Measurements from ENCODE around the gene SDCBP2. TPM values are rescaled to one million over a fixed set of nuclear protein-coding genes. Genes with fewer than 3 reads are reported as not detected.

The SDCBP2 gene
- total RNA-seq, 1 donor from 2014 or later, result 4.6 TPM

DNA sequence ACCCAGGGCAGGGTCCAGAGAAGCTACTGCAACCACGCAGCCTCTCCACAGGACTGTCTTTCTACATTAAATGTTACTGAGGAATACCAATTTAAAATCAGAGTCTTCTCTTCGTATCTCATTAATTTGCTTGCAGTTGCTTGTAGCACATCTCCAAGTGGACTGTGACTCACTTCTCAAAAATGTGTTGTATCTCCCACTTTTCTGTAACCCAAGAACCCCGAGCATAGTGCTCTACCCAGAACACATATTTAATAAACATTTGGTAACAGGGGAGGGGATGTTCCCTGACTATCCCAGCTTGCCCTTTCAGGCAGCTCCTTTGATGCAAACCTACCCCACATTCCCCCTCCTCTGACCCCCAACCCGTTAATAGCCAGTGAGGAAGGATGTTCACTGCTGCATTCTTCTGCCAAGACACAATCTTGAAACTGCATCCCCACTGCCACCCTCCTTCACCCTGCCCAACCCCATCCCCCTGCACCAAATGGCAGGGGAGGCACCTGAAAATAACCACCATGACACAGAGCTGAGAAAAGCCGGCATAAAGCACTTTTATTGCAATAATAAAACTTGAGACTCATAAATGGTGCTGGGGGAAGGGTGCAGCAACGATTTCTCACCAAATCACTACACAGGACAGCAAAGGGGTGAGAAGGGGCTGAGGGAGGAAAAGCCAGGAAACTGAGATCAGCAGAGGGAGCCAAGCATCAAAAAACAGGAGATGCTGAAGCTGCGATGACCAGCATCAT is 39.7 kb upstream of the SDCBP2 start:
- H3K9ac ChIP-seq (ENCODE audit: low read length), result no peak overlapping the region
- peaks cover 63% of the 10 kb centered on the region for H4K20me1 ChIP-seq (ENCODE audit: insufficient read depth, low read length)
- H3K36me3 ChIP-seq (ENCODE audit: insufficient read depth, low read length), result peaks cover 39% of the 10 kb centered on the region
- peaks cover 21% of the 10 kb centered on the region for H3K4me1 ChIP-seq (ENCODE audit: insufficient read depth, low read length)
- H3K4me3 ChIP-seq (ENCODE audit: insufficient read depth, low read depth, low read length), result no peak overlapping the region
- peak overlapping the region; percentile 49 for H3K4me2 ChIP-seq (ENCODE audit: low read length)
- no peaks in the 10 kb centered on the region for H3K27me3 Mint-ChIP-seq (ENCODE audit: low read depth, unreplicated experiment)
- peaks cover 49% of the 10 kb centered on the region for H3K4me1 Mint-ChIP-seq (ENCODE audit: low read depth, unreplicated experiment)
- H3K27me3 ChIP-seq (ENCODE audit: insufficient read depth, low read length), result no peaks in the 10 kb centered on the region
- peak overlapping the region; percentile 76 for H3K27ac Mint-ChIP-seq (ENCODE audit: unreplicated experiment)
- FAIRE-seq, result peak; percentile 74
- peaks cover 27% of the 10 kb centered on the region for H3K36me3 Mint-ChIP-seq (ENCODE audit: low read depth, unreplicated experiment)
- TF ChIP-seq EZH2 (IDR thresholded peaks at IDR 0.05; ENCODE audit: insufficient read depth, low read length), result no peak
- TF ChIP-seq, protein P1, sequence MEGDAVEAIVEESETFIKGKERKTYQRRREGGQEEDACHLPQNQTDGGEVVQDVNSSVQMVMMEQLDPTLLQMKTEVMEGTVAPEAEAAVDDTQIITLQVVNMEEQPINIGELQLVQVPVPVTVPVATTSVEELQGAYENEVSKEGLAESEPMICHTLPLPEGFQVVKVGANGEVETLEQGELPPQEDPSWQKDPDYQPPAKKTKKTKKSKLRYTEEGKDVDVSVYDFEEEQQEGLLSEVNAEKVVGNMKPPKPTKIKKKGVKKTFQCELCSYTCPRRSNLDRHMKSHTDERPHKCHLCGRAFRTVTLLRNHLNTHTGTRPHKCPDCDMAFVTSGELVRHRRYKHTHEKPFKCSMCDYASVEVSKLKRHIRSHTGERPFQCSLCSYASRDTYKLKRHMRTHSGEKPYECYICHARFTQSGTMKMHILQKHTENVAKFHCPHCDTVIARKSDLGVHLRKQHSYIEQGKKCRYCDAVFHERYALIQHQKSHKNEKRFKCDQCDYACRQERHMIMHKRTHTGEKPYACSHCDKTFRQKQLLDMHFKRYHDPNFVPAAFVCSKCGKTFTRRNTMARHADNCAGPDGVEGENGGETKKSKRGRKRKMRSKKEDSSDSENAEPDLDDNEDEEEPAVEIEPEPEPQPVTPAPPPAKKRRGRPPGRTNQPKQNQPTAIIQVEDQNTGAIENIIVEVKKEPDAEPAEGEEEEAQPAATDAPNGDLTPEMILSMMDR (IDR thresholded peaks at IDR 0.05; ENCODE audit: insufficient read depth, low read depth, low read length), result no peak
- no peaks in the 10 kb centered on the region for H3K9me3 ChIP-seq (ENCODE audit: insufficient read depth, low read depth, low read length)
- peaks cover 35% of the 10 kb centered on the region for H3K79me2 ChIP-seq (ENCODE audit: insufficient read depth, low read length)
- H2AFZ ChIP-seq (ENCODE audit: low read depth, low read length), result no peak overlapping the region
- no peaks in the 10 kb centered on the region for H3K9me3 Mint-ChIP-seq (ENCODE audit: unreplicated experiment)
- no peak overlapping the region for H3K27ac ChIP-seq (ENCODE audit: low read depth, low read length)
- H3K4me3 Mint-ChIP-seq (ENCODE audit: unreplicated experiment), result peak overlapping the region; percentile 60
- peak; percentile 67 for DNase-seq (ENCODE audit: low read depth)

DNA sequence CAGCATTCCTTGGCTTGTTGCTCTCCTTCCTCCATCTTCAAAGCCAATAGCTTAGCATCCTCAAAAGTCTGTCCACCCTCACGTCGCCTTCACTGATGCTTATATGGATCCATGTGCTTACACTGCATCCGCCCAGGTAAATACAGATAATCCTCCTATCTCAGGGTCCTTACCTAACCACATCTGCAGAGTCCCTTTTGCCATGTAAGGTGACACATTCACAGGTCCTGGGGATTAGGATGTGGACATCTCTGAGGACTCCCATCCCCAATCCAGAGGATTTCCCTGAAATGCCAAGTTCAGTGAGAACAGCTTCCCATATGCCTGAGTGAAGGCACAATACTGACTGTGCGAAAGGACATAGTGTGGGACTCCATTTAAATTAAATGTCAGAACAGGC is 38.5 kb upstream of the SDCBP2 start:
- Mint-ChIP-seq H3K4me3 (ENCODE audit: unreplicated experiment) (no peak overlapping the region), H3K36me3 (ENCODE audit: low read depth, unreplicated experiment) (peaks cover 32% of the 10 kb centered on the region), H3K9me3 (ENCODE audit: unreplicated experiment) (no peaks in the 10 kb centered on the region), H3K4me1 (ENCODE audit: low read depth, unreplicated experiment) (peaks cover 42% of the 10 kb centered on the region), H3K27me3 (ENCODE audit: low read depth, unreplicated experiment) (no peaks in the 10 kb centered on the region), H3K27ac (ENCODE audit: unreplicated experiment) (no peak overlapping the region)
- Histone ChIP-seq H3K36me3 (ENCODE audit: insufficient read depth, low read length) (peaks cover 29% of the 10 kb centered on the region), H3K4me3 (ENCODE audit: insufficient read depth, low read depth, low read length) (no peak overlapping the region), H3K9ac (ENCODE audit: low read length) (no peak overlapping the region), H3K27me3 (ENCODE audit: insufficient read depth, low read length) (no peaks in the 10 kb centered on the region), H3K9me3 (ENCODE audit: insufficient read depth, low read depth, low read length) (no peaks in the 10 kb centered on the region), H3K79me2 (ENCODE audit: insufficient read depth, low read length) (peaks cover 24% of the 10 kb centered on the region), H4K20me1 (ENCODE audit: insufficient read depth, low read length) (peaks cover 65% of the 10 kb centered on the region), H2AFZ (ENCODE audit: low read depth, low read length) (no peak overlapping the region), H3K4me1 (ENCODE audit: insufficient read depth, low read length) (peaks cover 21% of the 10 kb centered on the region), H3K27ac (ENCODE audit: low read depth, low read length) (no peak overlapping the region), H3K4me2 (ENCODE audit: low read length) (no peak overlapping the region)
- TF ChIP-seq, protein P1 (IDR thresholded peaks at IDR 0.05; ENCODE audit: insufficient read depth, low read depth, low read length), result no peak
- FAIRE-seq (no peak), DNase-seq (ENCODE audit: low read depth) (no peak)

DNA sequence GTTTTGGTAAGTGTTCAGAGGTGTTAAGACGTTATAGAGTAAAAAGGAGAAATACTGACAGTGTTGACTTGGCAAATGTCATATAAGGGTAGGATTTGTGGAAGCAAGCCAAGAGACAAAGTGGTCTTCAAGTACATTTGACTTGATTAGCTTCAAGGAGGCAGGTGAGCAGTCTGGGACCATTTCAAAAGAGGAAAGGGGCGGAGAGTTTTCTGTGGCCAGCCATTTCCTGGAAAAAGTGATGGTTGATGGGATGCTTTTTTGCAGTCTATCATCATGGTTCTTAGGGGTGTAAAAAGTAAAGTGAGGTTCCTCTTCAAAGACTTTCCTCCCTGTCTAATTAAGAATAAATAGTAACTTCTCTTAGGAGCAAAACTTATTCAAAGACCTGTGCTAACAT is 35.2 kb upstream of the SDCBP2 start:
- Histone ChIP-seq H3K9ac (ENCODE audit: low read length) (no peak overlapping the region), H3K79me2 (ENCODE audit: insufficient read depth, low read length) (peaks cover 9% of the 10 kb centered on the region), H4K20me1 (ENCODE audit: insufficient read depth, low read length) (peaks cover 52% of the 10 kb centered on the region), H3K4me3 (ENCODE audit: insufficient read depth, low read depth, low read length) (no peak overlapping the region), H3K27me3 (ENCODE audit: insufficient read depth, low read length) (no peaks in the 10 kb centered on the region), H3K9me3 (ENCODE audit: insufficient read depth, low read depth, low read length) (no peaks in the 10 kb centered on the region), H3K4me2 (ENCODE audit: low read length) (no peak overlapping the region), H2AFZ (ENCODE audit: low read depth, low read length) (no peak overlapping the region), H3K36me3 (ENCODE audit: insufficient read depth, low read length) (peaks cover 14% of the 10 kb centered on the region), H3K27ac (ENCODE audit: low read depth, low read length) (no peak overlapping the region), H3K4me1 (ENCODE audit: insufficient read depth, low read length) (peaks cover 11% of the 10 kb centered on the region)
- Mint-ChIP-seq H3K36me3 (ENCODE audit: low read depth, unreplicated experiment) (peaks cover 28% of the 10 kb centered on the region), H3K4me1 (ENCODE audit: low read depth, unreplicated experiment) (peaks cover 18% of the 10 kb centered on the region), H3K27me3 (ENCODE audit: low read depth, unreplicated experiment) (no peaks in the 10 kb centered on the region), H3K9me3 (ENCODE audit: unreplicated experiment) (no peaks in the 10 kb centered on the region), H3K27ac (ENCODE audit: unreplicated experiment) (no peak overlapping the region), H3K4me3 (ENCODE audit: unreplicated experiment) (no peak overlapping the region)
- no peak for TF ChIP-seq EZH2 (IDR thresholded peaks at IDR 0.05; ENCODE audit: insufficient read depth, low read length)
- TF ChIP-seq, protein P1 (IDR thresholded peaks at IDR 0.05; ENCODE audit: insufficient read depth, low read depth, low read length), result no peak
- FAIRE-seq (no peak), DNase-seq (ENCODE audit: low read depth) (no peak)

All from astrocyte (in vitro differentiated cells and primary cell).